Measurements from ENCODE around the gene KRT75. TPM values are rescaled to one million over a fixed set of nuclear protein-coding genes. Genes with fewer than 3 reads are reported as not detected.

The KRT75 gene
- total and polyA plus RNA-seq, 2 of the 13 experiments (the other 11 are each of a cell fraction or from before 2014, with no cell fraction given), result not detected

GRCh38 chr12:52439845-52440244 lies 5.7 kb upstream of the KRT75 start:
- in situ Hi-C loops (cut with HindIII; ENCODE audit: extremely low pct_ligation_motif_present, low pct_unique_long_range_greater_than_20kb), result no loop called here
- Histone ChIP-seq H3K27ac (ENCODE audit: extremely low read length, insufficient read depth, low read length) (no peak overlapping the region), H3K4me3 (replicated peaks in 1 of 3; ENCODE audit: insufficient read depth in 1 of 3, low read depth in 2 of 3, low read length in 3 of 3) (no peak overlapping the region), H3K9ac (ENCODE audit: insufficient read depth, low read depth, low read length) (no peak overlapping the region), H4K20me1 (ENCODE audit: insufficient read depth, low read length) (no peaks in the 10 kb centered on the region), H3K4me2 (ENCODE audit: low read depth, low read length) (no peak overlapping the region), H3K36me3 (replicated peaks in 1 of 2; ENCODE audit: control insufficient read depth in 1 of 2, insufficient read depth in 2 of 2, low read length in 2 of 2) (no peaks in the 10 kb centered on the region), H3K4me1 (ENCODE audit: insufficient read depth, low read length) (peaks cover 13% of the 10 kb centered on the region), H3K9me3 (ENCODE audit: low read length) (no peaks in the 10 kb centered on the region), H3K79me2 (ENCODE audit: insufficient read depth, low read length) (no peaks in the 10 kb centered on the region), H3K27me3 (ENCODE audit: control insufficient read depth in 1 of 2, insufficient read depth in 2 of 2, low read length in 2 of 2) (peaks cover 0 to 1% of the 10 kb centered on the region in 2 experiments; a peak in 3 of 5 replicates), H2AFZ (ENCODE audit: low read length) (no peak overlapping the region)
- CTCF ChIA-PET (ENCODE audit: low intra/inter-chr PET ratio, low total read pairs), result no interaction called here
- FAIRE-seq, result no peak
- 0% methylated on average over 2 of the region's 2 CpGs for WGBS (ENCODE audit: low lambda C conversion rate)
- intact Hi-C loops (cut with micrococcal nuclease; ENCODE audit: unreplicated experiment), result no loop called here
- DNase-seq (ENCODE audit: low spot score), result no peak
- no peak for TF ChIP-seq ATAD3A (CRISPR knock-in tag; IDR thresholded peaks at IDR 0.05)
- ATAC-seq, result no peak
- POLR2A ChIA-PET, result no interaction called here
- no TSS peak for BruUV-seq (replicated peaks)

GRCh38 chr12:52439420-52439819 lies 5.2 kb upstream of the KRT75 start:
- CTCF ChIA-PET (ENCODE audit: low intra/inter-chr PET ratio, low total read pairs), result no interaction called here
- intact Hi-C loops (cut with micrococcal nuclease; ENCODE audit: unreplicated experiment), result no loop called here
- WGBS (ENCODE audit: low lambda C conversion rate), result 48% methylated on average over 3 of the region's 8 CpGs

More at GRCh38 chr12:52439420-52439819, 5.2 kb upstream of the KRT75 start:
- ATAC-seq, result no peak
- H3K79me2 ChIP-seq (ENCODE audit: insufficient read depth, low read length), result no peaks in the 10 kb centered on the region
- DNase-seq (ENCODE audit: low spot score), result no peak
- in situ Hi-C loops (cut with HindIII; ENCODE audit: extremely low pct_ligation_motif_present, low pct_unique_long_range_greater_than_20kb), result no loop called here
- no peak overlapping the region for H3K4me2 ChIP-seq (ENCODE audit: low read depth, low read length)
- H3K27me3 ChIP-seq (ENCODE audit: control insufficient read depth in 1 of 2, insufficient read depth in 2 of 2, low read length in 2 of 2), result peaks cover 0 to 1% of the 10 kb centered on the region in 2 experiments; a peak in 3 of 5 replicates
- no peak overlapping the region for H2AFZ ChIP-seq (ENCODE audit: low read length)
- no TSS peak for BruUV-seq (replicated peaks)
- no peak overlapping the region for H3K27ac ChIP-seq (ENCODE audit: extremely low read length, insufficient read depth, low read length)
- POLR2A ChIA-PET, result no interaction called here
- H3K9ac ChIP-seq (ENCODE audit: insufficient read depth, low read depth, low read length), result no peak overlapping the region
- H3K36me3 ChIP-seq (replicated peaks in 1 of 2; ENCODE audit: control insufficient read depth in 1 of 2, insufficient read depth in 2 of 2, low read length in 2 of 2), result no peaks in the 10 kb centered on the region
- H4K20me1 ChIP-seq (ENCODE audit: insufficient read depth, low read length), result no peaks in the 10 kb centered on the region
- no peak for FAIRE-seq
- TF ChIP-seq RXRA (CRISPR knock-in tag; IDR thresholded peaks at IDR 0.05), result no peak
- no peak for TF ChIP-seq ZKSCAN8 (CRISPR knock-in tag; IDR thresholded peaks at IDR 0.05; ENCODE audit: borderline replicate concordance)
- no peak for TF ChIP-seq HCFC1 (IDR thresholded peaks at IDR 0.05; ENCODE audit: low read depth, low read length)
- no peak for TF ChIP-seq WIZ (CRISPR knock-in tag; IDR thresholded peaks at IDR 0.05)
- no peak for TF ChIP-seq FOXA3 (CRISPR knock-in tag; IDR thresholded peaks at IDR 0.05)
- no peak for TF ChIP-seq RBAK (CRISPR knock-in tag; IDR thresholded peaks at IDR 0.05)
- TF ChIP-seq NR2C2 (CRISPR knock-in tag; IDR thresholded peaks at IDR 0.05; ENCODE audit: borderline replicate concordance), result no peak
- TF ChIP-seq ATF6 (CRISPR knock-in tag; conservative IDR thresholded peaks at IDR 0.05), result no peak
- no peak for TF ChIP-seq TRAFD1 (CRISPR knock-in tag; IDR thresholded peaks at IDR 0.05; ENCODE audit: borderline replicate concordance)
- no peak for TF ChIP-seq ZNF446 (CRISPR knock-in tag; IDR thresholded peaks at IDR 0.05)
- no peak for TF ChIP-seq EED (CRISPR knock-in tag; IDR thresholded peaks at IDR 0.05)
- no peak for TF ChIP-seq ZNF761 (CRISPR knock-in tag; conservative IDR thresholded peaks at IDR 0.05)
- TF ChIP-seq ZNF550 (CRISPR knock-in tag; IDR thresholded peaks at IDR 0.05; ENCODE audit: borderline replicate concordance), result no peak
- no peak for TF ChIP-seq MEF2D (CRISPR knock-in tag; IDR thresholded peaks at IDR 0.05)
- H3K4me3 ChIP-seq (replicated peaks in 1 of 3; ENCODE audit: insufficient read depth in 1 of 3, low read depth in 2 of 3, low read length in 3 of 3), result no peak overlapping the region
- H3K4me1 ChIP-seq (ENCODE audit: insufficient read depth, low read length), result peaks cover 13% of the 10 kb centered on the region
- H3K9me3 ChIP-seq (ENCODE audit: low read length), result no peaks in the 10 kb centered on the region
